ENCODE data around the gene MAPK12.

GRCh38 chr22:50298937-50299784, 37.7 kb upstream of the MAPK12 start:
- TF ChIP-seq CTCF (IDR thresholded peaks at IDR 0.05) (no peak), POLR2A (IDR thresholded peaks at IDR 0.05) (no peak)
